HepG2 (cell line): Measurements from ENCODE around the gene MAP3K9. TPM values are rescaled to one million over a fixed set of nuclear protein-coding genes. Genes with fewer than 3 reads are reported as not detected.

Experiments used
- EP300 ChIP-seq, 3 experiments: sonication (generic) in 1 of 3; formaldehyde crosslinking in 1 of 3; IDR thresholded peaks; 2 replicates each; pipeline versions ENCODE4 v1.5.1 to v1.6.1; 2011 to 2020; ENCODE audit warnings: low read depth in 2 of 3, low read length in 2 of 3, borderline replicate concordance in 1 of 3, improper control_type of control experiment in 1 of 3, mild to moderate bottlenecking in 1 of 3, missing genetic modification reagents in 1 of 3, moderate library complexity in 1 of 3
- GATAD2A ChIP-seq: IDR thresholded peaks from 2 replicates; pipeline ENCODE4 v1.6.1; 2016
- HDAC2 ChIP-seq: sonication (generic); formaldehyde crosslinking; IDR thresholded peaks from 2 replicates; pipeline ENCODE4 v1.4.0; 2020; ENCODE audit warnings: missing genetic modification reagents
- HNF4G ChIP-seq, 2 experiments: sonication (generic) in 1 of 2; formaldehyde crosslinking in 1 of 2; IDR thresholded peaks; 2 replicates each; pipeline versions ENCODE4 v1.4.0 to v1.6.1; 2011 to 2020; ENCODE audit warnings: borderline replicate concordance in 2 of 2, low read depth in 2 of 2, mild to moderate bottlenecking in 2 of 2, low read length in 1 of 2, missing genetic modification reagents in 1 of 2, moderate library complexity in 1 of 2
- HNRNPL ChIP-seq: fragments of 200-400 bp; formaldehyde crosslinking; IDR thresholded peaks from 2 replicates; pipeline ENCODE4 v1.6.1; 2017; ENCODE audit warnings: mild to moderate bottlenecking, low read depth, low read length
- HNRNPLL ChIP-seq: fragments of 200-400 bp; formaldehyde crosslinking; IDR thresholded peaks from 2 replicates; pipeline ENCODE4 v1.6.1; 2017; ENCODE audit warnings: mild to moderate bottlenecking, low read depth, low read length; ENCODE audit not compliant: poor library complexity, severe bottlenecking
- IRF2 ChIP-seq: IDR thresholded peaks from 2 replicates; pipeline ENCODE4 v1.6.1; 2018; ENCODE audit warnings: missing genetic modification reagents, missing compliant biosample characterization
- MED13 ChIP-seq: sonication (generic); formaldehyde crosslinking; IDR thresholded peaks from 2 replicates; pipeline ENCODE4 v1.5.0; 2020; ENCODE audit warnings: missing genetic modification reagents
- NCOA2 ChIP-seq: sonication (generic); formaldehyde crosslinking; IDR thresholded peaks from 2 replicates; pipeline ENCODE4 v1.8.0; 2022; ENCODE audit warnings: inconsistent platforms
- PPARG ChIP-seq: conservative IDR thresholded peaks from 2 replicates; pipeline ENCODE4 v1.6.1; 2016; ENCODE audit warnings: missing biosample characterization, missing genetic modification reagents
- RORA ChIP-seq: sonication (generic); formaldehyde crosslinking; IDR thresholded peaks from 2 replicates; pipeline ENCODE4 v1.5.0; 2020; ENCODE audit warnings: mild to moderate bottlenecking, missing genetic modification reagents, moderate library complexity
- SKI ChIP-seq: fragments of 450-650 bp; IDR thresholded peaks from one replicate; pipeline ENCODE4 v1.6.1; 2018; ENCODE audit warnings: mild to moderate bottlenecking; ENCODE audit not compliant: partially characterized antibody
- SOX5 ChIP-seq: IDR thresholded peaks from 2 replicates; pipeline ENCODE4 v1.6.1; 2016; ENCODE audit warnings: borderline replicate concordance
- SP2 ChIP-seq: sonication (generic); formaldehyde crosslinking; IDR thresholded peaks from 2 replicates; pipeline ENCODE4 v1.5.1; 2020; ENCODE audit warnings: mild to moderate bottlenecking, missing genetic modification reagents
- ZNF12 ChIP-seq: sonication (generic); formaldehyde crosslinking; IDR thresholded peaks from 2 replicates; pipeline ENCODE4 v1.5.0; 2020; ENCODE audit warnings: missing genetic modification reagents
- ZNF720 ChIP-seq: sonication (generic); formaldehyde crosslinking; IDR thresholded peaks from 2 replicates; pipeline ENCODE4 v1.4.0; 2020; ENCODE audit warnings: missing genetic modification reagents
- polyA plus RNA-seq, 8 experiments: library from polyadenylated mRNA; depleted of rRNA in 3 of 8; stranded (reverse) in 7 of 8; unstranded in 1 of 8; fragments of >200 nt; fragmentation: Illumina TruSeq in 4 of 8; extraction: Trizol in 4 of 8; gene quantifications; 2 replicates each; pipeline versions ENCODE4 v1.2.1 to v1.2.3, GENCODE V29; 2011 to 2016; ENCODE audit warnings: low read depth in 4 of 8, missing spikeins in 1 of 8, mixed read lengths in 1 of 8; ENCODE audit not compliant: insufficient read depth in 1 of 8
- total RNA-seq, 5 experiments: library from RNA; depleted of rRNA; stranded (reverse); fragments of >200 nt; fragmentation: Illumina TruSeq; extraction: Trizol; gene quantifications; 2 replicates each; pipeline ENCODE4 v1.2.3, GENCODE V29; 2016; ENCODE audit warnings: low read depth in 1 of 5
- TF ChIP-seq, protein P1 (sequence below), 2 experiments: IDR thresholded peaks; 2 replicates each; pipeline ENCODE4 v1.6.1; 2011 to 2012; ENCODE audit warnings: low read length in 2 of 2, borderline replicate concordance in 1 of 2, low read depth in 1 of 2, mild to moderate bottlenecking in 1 of 2, moderate library complexity in 1 of 2
- TF ChIP-seq, protein P2 (sequence below): IDR thresholded peaks from 2 replicates; pipeline ENCODE4 v1.6.1; 2016
- TF ChIP-seq, protein P3 (sequence below): sonication (generic); formaldehyde crosslinking; IDR thresholded peaks from 2 replicates; pipeline ENCODE4 v1.4.0; 2020; ENCODE audit warnings: missing genetic modification reagents
- TF ChIP-seq, protein P4 (sequence below): sonication (generic); formaldehyde crosslinking; IDR thresholded peaks from 2 replicates; pipeline ENCODE4 v1.8.0; 2022; ENCODE audit warnings: missing genetic modification reagents, mild to moderate bottlenecking, moderate library complexity, borderline replicate concordance

MAP3K9 gene
- total and polyA plus RNA-seq, 2 of the 13 experiments (the other 11 are each of a cell fraction or from before 2014, with no cell fraction given), result 4.3 to 4.5 TPM

DNA sequence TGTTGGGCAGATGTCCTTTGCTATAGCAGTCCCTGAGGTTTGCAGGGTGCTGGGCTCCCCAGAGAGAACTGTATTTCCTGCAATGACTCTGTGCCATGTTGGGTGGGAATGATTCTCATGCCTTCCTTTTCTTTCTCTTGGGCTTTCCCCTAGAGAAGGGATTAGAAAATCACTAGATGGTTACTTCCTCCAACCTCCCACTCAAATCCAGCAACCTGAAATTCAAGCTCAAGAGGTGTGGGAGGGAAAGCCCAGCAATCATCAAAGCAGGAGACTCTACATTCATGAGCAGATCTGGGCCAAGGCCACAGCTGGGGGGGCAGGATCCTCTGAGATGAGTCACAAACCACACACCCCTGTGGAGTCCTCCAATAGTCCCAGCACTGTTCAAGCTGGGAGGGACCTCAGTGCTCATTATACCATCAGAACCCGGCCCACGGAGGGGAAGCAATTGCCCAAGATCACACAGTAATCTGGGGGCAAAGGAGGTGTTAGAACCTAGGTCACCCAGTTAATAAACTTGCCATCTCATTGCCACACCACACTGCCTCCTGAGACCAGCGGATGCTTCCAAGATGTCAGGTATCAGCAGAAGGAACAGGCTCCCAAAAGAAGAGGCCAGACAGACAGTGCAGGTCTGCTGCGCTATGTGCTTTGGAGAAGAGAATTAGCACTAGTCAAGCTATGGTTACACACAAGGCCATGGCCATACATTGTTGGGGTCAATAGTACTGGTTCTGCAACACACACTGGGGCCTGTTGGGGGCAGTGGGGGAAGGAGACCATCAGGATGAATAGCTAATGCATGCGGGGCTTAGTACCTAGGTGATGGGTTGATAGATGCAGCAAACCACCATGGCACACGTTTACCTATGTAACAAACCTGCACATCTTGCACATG is 101.9 kb downstream of the MAP3K9 start (continued):
- TF ChIP-seq MED13 (CRISPR knock-in tag) (no peak), RORA (CRISPR knock-in tag) (peak; percentile 99), NCOA2 (peak; percentile 77), HNRNPLL (no peak), GATAD2A (CRISPR knock-in tag) (peak; percentile 72), ZNF720 (no peak), ZNF12 (CRISPR knock-in tag) (peak; percentile 29; the same call in 1 of the 2 replicates), SP2 (0 out of 2 replicates have a peak, but pooled peaks have one; percentile 12), SOX5 (CRISPR knock-in tag) (peak; percentile 65; the same call in 1 of the 2 replicates), HDAC2 (CRISPR knock-in tag) (peak; percentile 58; the same call in 1 of the 2 replicates), EP300 (IDR thresholded peaks at IDR 0.05; ENCODE audit: low read depth in 2 of 2, low read length in 2 of 2) (peak in 1 of 2 experiments; percentile 86; a peak in 2 of 4 replicates), EP300 (CRISPR knock-in tag; IDR thresholded peaks at IDR 0.05; ENCODE audit: borderline replicate concordance) (peak; percentile 78; the same call in 1 of the 2 replicates), IRF2 (CRISPR knock-in tag) (no peak), PPARG (CRISPR knock-in tag) (no peak), SKI (peak; percentile 81), HNRNPL (no peak), HNF4G (IDR thresholded peaks at IDR 0.05; ENCODE audit: borderline replicate concordance, low read depth, low read length) (no peak), HNF4G (CRISPR knock-in tag; IDR thresholded peaks at IDR 0.05; ENCODE audit: borderline replicate concordance, low read depth) (no peak)
- TF ChIP-seq, protein P1, sequence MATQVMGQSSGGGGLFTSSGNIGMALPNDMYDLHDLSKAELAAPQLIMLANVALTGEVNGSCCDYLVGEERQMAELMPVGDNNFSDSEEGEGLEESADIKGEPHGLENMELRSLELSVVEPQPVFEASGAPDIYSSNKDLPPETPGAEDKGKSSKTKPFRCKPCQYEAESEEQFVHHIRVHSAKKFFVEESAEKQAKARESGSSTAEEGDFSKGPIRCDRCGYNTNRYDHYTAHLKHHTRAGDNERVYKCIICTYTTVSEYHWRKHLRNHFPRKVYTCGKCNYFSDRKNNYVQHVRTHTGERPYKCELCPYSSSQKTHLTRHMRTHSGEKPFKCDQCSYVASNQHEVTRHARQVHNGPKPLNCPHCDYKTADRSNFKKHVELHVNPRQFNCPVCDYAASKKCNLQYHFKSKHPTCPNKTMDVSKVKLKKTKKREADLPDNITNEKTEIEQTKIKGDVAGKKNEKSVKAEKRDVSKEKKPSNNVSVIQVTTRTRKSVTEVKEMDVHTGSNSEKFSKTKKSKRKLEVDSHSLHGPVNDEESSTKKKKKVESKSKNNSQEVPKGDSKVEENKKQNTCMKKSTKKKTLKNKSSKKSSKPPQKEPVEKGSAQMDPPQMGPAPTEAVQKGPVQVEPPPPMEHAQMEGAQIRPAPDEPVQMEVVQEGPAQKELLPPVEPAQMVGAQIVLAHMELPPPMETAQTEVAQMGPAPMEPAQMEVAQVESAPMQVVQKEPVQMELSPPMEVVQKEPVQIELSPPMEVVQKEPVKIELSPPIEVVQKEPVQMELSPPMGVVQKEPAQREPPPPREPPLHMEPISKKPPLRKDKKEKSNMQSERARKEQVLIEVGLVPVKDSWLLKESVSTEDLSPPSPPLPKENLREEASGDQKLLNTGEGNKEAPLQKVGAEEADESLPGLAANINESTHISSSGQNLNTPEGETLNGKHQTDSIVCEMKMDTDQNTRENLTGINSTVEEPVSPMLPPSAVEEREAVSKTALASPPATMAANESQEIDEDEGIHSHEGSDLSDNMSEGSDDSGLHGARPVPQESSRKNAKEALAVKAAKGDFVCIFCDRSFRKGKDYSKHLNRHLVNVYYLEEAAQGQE (IDR thresholded peaks at IDR 0.05; ENCODE audit: borderline replicate concordance in 1 of 2, low read depth in 1 of 2, low read length in 2 of 2), result peak in 1 of 2 experiments; percentile 30; a peak in 1 of 4 replicates
- TF ChIP-seq, protein P2, sequence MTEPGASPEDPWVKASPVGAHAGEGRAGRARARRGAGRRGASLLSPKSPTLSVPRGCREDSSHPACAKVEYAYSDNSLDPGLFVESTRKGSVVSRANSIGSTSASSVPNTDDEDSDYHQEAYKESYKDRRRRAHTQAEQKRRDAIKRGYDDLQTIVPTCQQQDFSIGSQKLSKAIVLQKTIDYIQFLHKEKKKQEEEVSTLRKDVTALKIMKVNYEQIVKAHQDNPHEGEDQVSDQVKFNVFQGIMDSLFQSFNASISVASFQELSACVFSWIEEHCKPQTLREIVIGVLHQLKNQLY (CRISPR knock-in tag), result 0 out of 2 replicates have a peak, but pooled peaks have one; percentile 57
- TF ChIP-seq, protein P3, sequence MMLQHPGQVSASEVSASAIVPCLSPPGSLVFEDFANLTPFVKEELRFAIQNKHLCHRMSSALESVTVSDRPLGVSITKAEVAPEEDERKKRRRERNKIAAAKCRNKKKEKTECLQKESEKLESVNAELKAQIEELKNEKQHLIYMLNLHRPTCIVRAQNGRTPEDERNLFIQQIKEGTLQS (CRISPR knock-in tag), result peak; percentile 77
- TF ChIP-seq, protein P4, sequence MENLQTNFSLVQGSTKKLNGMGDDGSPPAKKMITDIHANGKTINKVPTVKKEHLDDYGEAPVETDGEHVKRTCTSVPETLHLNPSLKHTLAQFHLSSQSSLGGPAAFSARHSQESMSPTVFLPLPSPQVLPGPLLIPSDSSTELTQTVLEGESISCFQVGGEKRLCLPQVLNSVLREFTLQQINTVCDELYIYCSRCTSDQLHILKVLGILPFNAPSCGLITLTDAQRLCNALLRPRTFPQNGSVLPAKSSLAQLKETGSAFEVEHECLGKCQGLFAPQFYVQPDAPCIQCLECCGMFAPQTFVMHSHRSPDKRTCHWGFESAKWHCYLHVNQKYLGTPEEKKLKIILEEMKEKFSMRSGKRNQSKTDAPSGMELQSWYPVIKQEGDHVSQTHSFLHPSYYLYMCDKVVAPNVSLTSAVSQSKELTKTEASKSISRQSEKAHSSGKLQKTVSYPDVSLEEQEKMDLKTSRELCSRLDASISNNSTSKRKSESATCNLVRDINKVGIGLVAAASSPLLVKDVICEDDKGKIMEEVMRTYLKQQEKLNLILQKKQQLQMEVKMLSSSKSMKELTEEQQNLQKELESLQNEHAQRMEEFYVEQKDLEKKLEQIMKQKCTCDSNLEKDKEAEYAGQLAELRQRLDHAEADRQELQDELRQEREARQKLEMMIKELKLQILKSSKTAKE (CRISPR knock-in tag), result peak; percentile 53; the same call in 1 of the 2 replicates
